H9 (cell line): ENCODE data around the gene STIM2. TPM values are rescaled to one million over a fixed set of nuclear protein-coding genes. Genes with fewer than 3 reads are reported as not detected.

Experiments used
- DNase-seq: peaks from one replicate; pipeline ENCODE4 v3.0.0-alpha.2; 2017
- H2AFZ ChIP-seq: one replicate; pipeline ENCODE4 v1.6.1; 2013; ENCODE audit warnings: mild to moderate bottlenecking, low read length, control low read depth, moderate library complexity
- H2AK5ac ChIP-seq: 2 replicates; pipeline ENCODE4 v1.6.1; 2013; ENCODE audit warnings: low read length, control low read depth, mixed read lengths; ENCODE audit not compliant: insufficient read length
- H2BK120ac ChIP-seq: one replicate; pipeline ENCODE4 v1.6.1; 2013; ENCODE audit warnings: low read depth, mild to moderate bottlenecking, low read length, control low read depth, inconsistent platforms; ENCODE audit not compliant: poor library complexity, severe bottlenecking
- H2BK12ac ChIP-seq: 2 replicates; pipeline ENCODE4 v1.6.1; 2013; ENCODE audit warnings: low read length, control low read depth, mixed read lengths, low read depth; ENCODE audit not compliant: insufficient read length
- H2BK15ac ChIP-seq: 2 replicates; pipeline ENCODE4 v1.6.1; 2013; ENCODE audit warnings: low read depth, low read length, control low read depth
- H2BK20ac ChIP-seq: one replicate; pipeline ENCODE4 v1.6.1; 2013; ENCODE audit warnings: low read depth, mild to moderate bottlenecking, low read length, control low read depth, inconsistent platforms; ENCODE audit not compliant: poor library complexity, severe bottlenecking
- H2BK5ac ChIP-seq: 2 replicates; pipeline ENCODE4 v1.6.1; 2013; ENCODE audit warnings: low read length, control low read depth, mixed read lengths; ENCODE audit not compliant: insufficient read length
- H3K14ac ChIP-seq: 2 replicates; pipeline ENCODE4 v1.6.1; 2013; ENCODE audit warnings: low read length, control low read depth; ENCODE audit not compliant: insufficient read depth
- H3K18ac ChIP-seq: 2 replicates; pipeline ENCODE4 v1.6.1; 2013; ENCODE audit warnings: low read depth, mild to moderate bottlenecking, mixed read lengths, low read length, control low read depth; ENCODE audit not compliant: insufficient read length
- H3K23ac ChIP-seq: 2 replicates; pipeline ENCODE4 v1.6.1; 2013; ENCODE audit warnings: low read length, control low read depth, mixed read lengths, low read depth; ENCODE audit not compliant: insufficient read length
- H3K23me2 ChIP-seq: 2 replicates; pipeline ENCODE4 v1.6.1; 2013; ENCODE audit warnings: low read depth, mild to moderate bottlenecking, mixed read lengths, low read length, control low read depth; ENCODE audit not compliant: insufficient read length, poor library complexity, severe bottlenecking
- H3K27ac ChIP-seq: 2 replicates; pipeline ENCODE4 v1.5.1; 2013; ENCODE audit warnings: low read length, control low read depth, mixed read lengths, low read depth; ENCODE audit not compliant: insufficient read length
- H3K27me3 ChIP-seq: 2 replicates; pipeline ENCODE4 v1.6.1; 2013; ENCODE audit warnings: low read length, control low read depth, inconsistent platforms; ENCODE audit not compliant: insufficient read depth
- H3K4ac ChIP-seq: 2 replicates; pipeline ENCODE4 v1.6.1; 2013; ENCODE audit warnings: low read depth, mild to moderate bottlenecking, control low read depth, inconsistent platforms, low read length, moderate library complexity
- H3K4me1 ChIP-seq: 2 replicates; pipeline ENCODE4 v1.6.1; 2013; ENCODE audit warnings: low read length, control low read depth, inconsistent platforms; ENCODE audit not compliant: insufficient read depth
- H3K4me2 ChIP-seq: 2 replicates; pipeline ENCODE4 v1.6.1; 2013; ENCODE audit warnings: low read length, control low read depth, mixed read lengths; ENCODE audit not compliant: insufficient read length, insufficient read depth
- H3K56ac ChIP-seq: 2 replicates; pipeline ENCODE4 v1.6.1; 2013; ENCODE audit warnings: low read depth, mild to moderate bottlenecking, mixed read lengths, low read length, control low read depth; ENCODE audit not compliant: insufficient read length
- H3K79me1 ChIP-seq: 2 replicates; pipeline ENCODE4 v1.6.1; 2013; ENCODE audit warnings: low read depth, mild to moderate bottlenecking, moderate library complexity, low read length, control low read depth, inconsistent platforms; ENCODE audit not compliant: insufficient read depth, poor library complexity, severe bottlenecking
- H3K79me2 ChIP-seq: 2 replicates; pipeline ENCODE4 v1.6.1; 2013; ENCODE audit warnings: low read length, control low read depth, inconsistent platforms; ENCODE audit not compliant: insufficient read depth
- H3K9ac ChIP-seq: 2 replicates; pipeline ENCODE4 v1.6.1; 2013; ENCODE audit warnings: low read length, control low read depth, mixed read lengths; ENCODE audit not compliant: insufficient read length; ENCODE audit errors: extremely low read depth
- H3K9me3 ChIP-seq: one replicate; pipeline ENCODE4 v1.6.1; 2013; ENCODE audit warnings: low read depth, low read length, inconsistent platforms; ENCODE audit not compliant: control insufficient read depth
- H3T11ph ChIP-seq: one replicate; pipeline ENCODE4 v1.6.1; 2013; ENCODE audit warnings: mild to moderate bottlenecking, low read length, control low read depth, inconsistent platforms
- H4K20me1 ChIP-seq: one replicate; pipeline ENCODE4 v1.6.1; 2013; ENCODE audit not compliant: control insufficient read depth, insufficient read length, insufficient read depth
- H4K5ac ChIP-seq: 2 replicates; pipeline ENCODE4 v1.6.1; 2013; ENCODE audit warnings: low read depth, mild to moderate bottlenecking, mixed read lengths, low read length, control low read depth; ENCODE audit not compliant: insufficient read length
- H4K8ac ChIP-seq: replicated peaks from 2 replicates; pipeline ENCODE4 v1.6.1; 2013; ENCODE audit warnings: low read length, control low read depth, mixed read lengths, low read depth; ENCODE audit not compliant: insufficient read length
- H4K91ac ChIP-seq: 2 replicates; pipeline ENCODE4 v1.6.1; 2013; ENCODE audit warnings: low read depth, mild to moderate bottlenecking, moderate library complexity, mixed read lengths, low read length, control low read depth; ENCODE audit not compliant: insufficient read length
- H3K27ac Mint-ChIP-seq, 3 experiments: 2 replicates in 2 of 3; 3 replicates in 1 of 3; pipeline ENCODE4 v1.8.0; 2020 to 2021; ENCODE audit warnings: mixed read lengths in 3 of 3, mild to moderate bottlenecking in 1 of 3, moderate library complexity in 1 of 3
- H3K27me3 Mint-ChIP-seq: 2 replicates; pipeline ENCODE4 v1.8.0; 2021; ENCODE audit warnings: low read depth, mild to moderate bottlenecking, moderate library complexity, mixed read lengths
- H3K36me3 Mint-ChIP-seq, 3 experiments: 2 replicates in 2 of 3; 3 replicates in 1 of 3; pipeline ENCODE4 v1.8.0; 2020 to 2021; ENCODE audit warnings: low read depth in 3 of 3, mixed read lengths in 3 of 3; ENCODE audit not compliant: insufficient read depth in 1 of 3
- H3K4me1 Mint-ChIP-seq, 2 experiments: 2 replicates each; pipeline ENCODE4 v1.8.0; 2020; ENCODE audit warnings: mixed read lengths in 2 of 2
- H3K4me3 Mint-ChIP-seq, 2 experiments: 2 replicates in 1 of 2; 3 replicates in 1 of 2; pipeline ENCODE4 v1.8.0; 2020 to 2021; ENCODE audit warnings: mild to moderate bottlenecking in 2 of 2, mixed read lengths in 2 of 2, moderate library complexity in 1 of 2
- H3K9me3 Mint-ChIP-seq, 2 experiments: 2 replicates in 1 of 2; 3 replicates in 1 of 2; pipeline ENCODE4 v1.8.0; 2020; ENCODE audit warnings: mild to moderate bottlenecking in 2 of 2, mixed read lengths in 2 of 2, moderate library complexity in 1 of 2
- CTCF ChIP-seq: fragments of 200-600 bp; sonication (generic); conservative IDR thresholded peaks from 3 replicates; pipeline ENCODE4 v1.8.0; 2021; ENCODE audit warnings: antibody characterized with exemption, mild to moderate bottlenecking
- WGBS: extraction: QIAGEN DNeasy Blood & Tissue Kit; methylation state at CpG from one replicate; pipeline ENCODE4 v1.1.7; 2013; ENCODE audit warnings: missing lambda C conversion rate, low lambda C conversion rate, mixed read lengths; ENCODE audit not compliant: insufficient read length; ENCODE audit errors: extremely low coverage; 5-methylcytosine and 5-hydroxymethylcytosine counted together
- total RNA-seq: library from RNA; stranded (reverse); gene quantifications from 2 replicates; pipeline ENCODE4 v1.2.1, GENCODE V29; 2021

The STIM2 gene
- total RNA-seq, 1 experiment from 2014 or later: 26.2 TPM

- WGBS: no CpG with 5 or more reads among the region's 4 CpGs
- H3K27me3 Mint-ChIP-seq: no peaks in the 10 kb centered on the region
Observed at GRCh38 chr4:26829018-26829417, 31.6 kb upstream of the STIM2 start.

More at GRCh38 chr4:26829018-26829417, 31.6 kb upstream of the STIM2 start:
- Histone ChIP-seq H3K79me2 (0 out of 2 replicates have a peak, but pooled peaks cover 2% of the 10 kb centered on the region), H3K14ac (no peak overlapping the region), H3T11ph (no peak overlapping the region), H3K4me1 (peaks cover 11% of the 10 kb centered on the region), H3K9me3 (no peaks in the 10 kb centered on the region), H2BK20ac (no peak overlapping the region), H2BK15ac (no peak overlapping the region), H2BK5ac (no peak overlapping the region), H3K27me3 (no peaks in the 10 kb centered on the region), H4K20me1 (no peaks in the 10 kb centered on the region), H2BK120ac (no peak overlapping the region), H4K91ac (no peak overlapping the region), H2AK5ac (no peak overlapping the region), H2AFZ (no peak overlapping the region), H4K8ac (no peak overlapping the region), H3K56ac (no peak overlapping the region), H3K79me1 (no peaks in the 10 kb centered on the region), H3K23ac (no peak overlapping the region), H3K23me2 (no peaks in the 10 kb centered on the region), H3K27ac (no peak overlapping the region), H3K4me2 (no peak overlapping the region), H4K5ac (no peak overlapping the region), H2BK12ac (no peak overlapping the region), H3K4ac (no peak overlapping the region), H3K18ac (no peak overlapping the region), H3K9ac (no peak overlapping the region)
- TF ChIP-seq CTCF: no peak
- no peaks in the 10 kb centered on the region for H3K9me3 Mint-ChIP-seq
- no peak overlapping the region for H3K27ac Mint-ChIP-seq
- peaks cover 16 to 17% of the 10 kb centered on the region in 2 experiments for H3K4me1 Mint-ChIP-seq
- H3K36me3 Mint-ChIP-seq: no peaks in the 10 kb centered on the region; a peak in 1 of 7 replicates
- no peak for DNase-seq
- no peak overlapping the region for H3K4me3 Mint-ChIP-seq
